ENCODE data around the gene MSANTD3.
A peak's percentile ranks its signal among the peaks of the same experiment; 100 is the strongest.
"Not testable (repeated sequence)": the region's sequence is repeated elsewhere in the genome, so short reads cannot be mapped to it uniquely, and the experiment has no call there.

Gene MSANTD3

DNA sequence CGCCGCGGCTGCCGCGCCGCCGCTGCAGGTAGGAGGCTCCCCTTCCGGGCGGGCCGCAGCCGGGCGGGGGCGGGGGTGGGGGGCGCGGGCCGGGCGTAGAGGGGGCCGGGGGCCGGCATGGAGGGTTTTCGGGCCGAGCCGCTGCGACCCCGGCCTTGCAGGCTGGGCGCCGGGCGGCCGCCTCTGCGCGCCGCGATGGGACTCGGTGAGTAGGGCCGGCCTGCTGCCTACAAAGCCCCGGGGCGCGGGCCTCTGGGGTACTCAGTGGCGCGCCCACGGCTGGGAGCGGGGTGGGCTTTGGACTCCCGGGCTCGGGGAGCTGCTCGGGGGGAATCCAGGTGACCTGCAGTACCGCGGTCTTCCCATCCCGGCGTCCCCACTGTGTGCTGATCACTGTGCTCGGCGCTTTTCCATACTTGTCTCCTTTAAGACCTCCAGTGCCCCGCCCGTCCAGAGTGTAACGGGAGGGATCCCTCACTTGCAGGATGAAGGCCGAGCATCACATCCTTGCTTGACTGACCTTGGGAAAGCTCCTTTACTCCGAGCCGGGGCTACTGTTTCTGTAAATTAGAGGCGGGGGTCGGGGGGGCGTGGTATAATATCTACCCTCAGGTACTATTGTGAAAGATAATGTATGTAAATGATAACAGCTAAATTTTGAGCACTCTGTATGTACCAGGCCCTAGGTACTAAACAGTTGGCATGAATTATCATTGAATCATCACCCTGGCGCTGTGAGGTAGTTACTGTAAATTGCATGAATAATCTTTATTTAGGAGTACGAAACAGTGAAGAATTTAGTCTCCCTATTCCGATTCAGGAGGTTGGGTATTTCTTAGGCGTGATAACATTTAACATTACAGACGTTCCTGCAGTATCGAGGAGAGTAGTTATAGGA is 672 bp downstream of the MSANTD3 start:
- DNase-seq, result peak; percentile 34 to 94 (median 62)
- intact Hi-C loops (cut with DNase I), result loop anchor here (1.0 kb wide), 1 partner anchor 168 kb away; no protein-coding TSS in a partner anchor

DNA sequence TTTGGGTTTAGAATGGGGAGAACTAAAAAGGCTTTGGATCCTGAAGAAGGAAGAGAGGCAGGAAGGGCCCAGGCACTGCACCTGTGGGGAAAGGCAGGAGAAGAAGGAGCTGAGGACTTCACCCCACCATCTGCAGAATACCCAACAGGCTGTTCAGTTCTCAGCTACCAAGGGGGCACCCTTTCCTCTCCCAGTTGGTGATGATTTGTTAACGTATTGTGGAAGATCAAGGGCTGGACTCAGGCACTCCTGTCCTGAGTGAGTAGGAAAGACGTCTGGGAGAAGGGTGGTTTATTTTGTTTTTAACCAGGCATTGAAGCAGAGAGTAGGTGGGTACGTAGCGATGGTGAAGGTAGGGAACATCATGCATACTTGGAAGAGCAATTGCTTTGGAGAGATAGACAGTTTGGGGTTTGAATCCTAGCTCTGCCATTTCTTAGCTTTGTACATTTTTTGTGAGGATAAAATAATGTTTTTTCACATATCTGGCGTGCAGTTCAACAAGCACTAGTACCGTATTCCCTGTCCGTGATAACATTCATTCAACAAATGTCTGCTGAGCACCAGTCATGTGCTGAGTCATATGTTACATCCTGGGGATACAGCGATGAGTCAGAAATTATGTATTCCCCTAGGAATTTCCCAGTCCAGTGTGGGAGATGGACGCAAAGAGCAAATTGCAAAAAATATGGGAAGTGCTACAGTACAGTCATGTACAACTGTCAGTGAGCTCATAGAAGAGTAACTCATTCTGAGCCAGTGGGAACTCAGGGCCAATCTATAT is 2.1 kb downstream of the MSANTD3 start:
- DNase-seq, result peak in 2 of 10 donors; percentile 19 to 31
- intact Hi-C loops (cut with DNase I), result no loop called here

DNA sequence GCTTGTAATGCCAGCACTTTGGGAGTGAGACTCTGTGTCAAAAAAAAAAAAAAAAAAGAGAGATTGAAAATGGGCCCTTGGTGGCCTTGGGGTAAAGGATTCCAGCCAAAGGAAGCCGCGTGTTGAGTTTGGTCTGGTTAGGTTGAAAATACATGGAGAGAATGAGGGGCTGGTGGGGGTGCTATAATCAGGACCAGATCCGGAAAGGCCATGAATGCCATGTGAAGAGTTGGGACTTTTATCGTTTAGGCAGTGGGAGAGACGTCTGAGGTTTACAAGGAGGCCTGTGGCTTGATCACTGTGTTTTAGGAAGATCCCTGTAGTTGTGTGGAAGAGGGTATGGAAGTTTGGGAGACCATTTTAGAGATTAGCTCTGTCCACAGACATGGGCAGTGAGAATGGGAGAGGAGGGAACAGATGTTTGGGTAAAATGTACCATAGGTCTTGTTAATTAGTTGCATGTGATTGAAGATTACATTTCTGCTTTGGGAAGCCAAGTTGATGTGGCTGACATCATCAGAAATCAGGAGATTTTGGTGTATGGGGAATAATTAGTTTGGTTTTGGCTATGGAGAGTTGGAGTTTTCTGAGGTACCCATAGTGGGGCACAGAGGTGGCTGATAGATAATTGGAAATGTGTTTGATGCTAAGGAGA is 3.5 kb downstream of the MSANTD3 start:
- intact Hi-C loops (cut with DNase I), result no loop called here
- DNase-seq, result peak in 1 of 10 donors; percentile 27

DNA sequence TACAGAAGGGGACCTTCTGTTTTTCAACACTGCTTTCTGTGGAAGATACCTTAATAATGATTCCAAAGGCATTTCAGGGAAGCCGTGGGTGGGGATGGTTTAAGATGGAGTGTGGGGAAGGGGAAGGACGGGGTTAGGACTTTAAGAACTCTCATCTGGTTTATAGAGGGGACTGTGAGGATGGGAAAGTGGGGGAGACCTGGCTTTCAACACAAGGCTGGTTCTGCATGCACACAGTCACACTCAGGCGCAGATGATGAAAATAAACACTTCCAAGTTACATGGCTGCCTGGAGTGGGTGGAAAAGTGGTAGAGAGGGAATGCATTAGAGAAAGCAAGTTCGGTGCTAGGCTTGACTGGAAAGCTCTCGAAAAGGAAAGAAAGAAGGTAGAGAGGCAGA is 4.9 kb downstream of the MSANTD3 start:
- intact Hi-C loops (cut with DNase I), result no loop called here
- peak in 1 of 10 donors; percentile 49 for DNase-seq

DNA sequence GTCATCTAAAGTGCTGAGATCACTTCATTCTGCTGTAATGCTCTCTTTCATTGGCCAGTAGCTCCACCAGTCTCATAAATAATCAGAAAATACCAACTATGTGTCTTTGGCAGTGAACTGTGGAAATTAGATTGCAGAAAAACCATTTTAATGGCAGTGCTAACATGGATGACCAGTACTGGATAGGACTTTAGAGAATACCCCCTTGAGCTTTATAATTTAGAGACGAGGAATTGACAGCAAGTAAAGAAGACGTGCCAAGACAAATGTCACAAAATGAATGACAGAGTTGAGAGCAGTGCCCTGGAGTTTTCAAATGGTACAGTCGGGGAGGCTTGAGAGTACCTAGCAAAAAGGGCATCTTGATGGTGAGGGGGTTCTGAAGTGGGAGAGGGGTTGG is 5.8 kb downstream of the MSANTD3 start:
- DNase-seq, result no peak
- intact Hi-C loops (cut with DNase I), result no loop called here

DNA sequence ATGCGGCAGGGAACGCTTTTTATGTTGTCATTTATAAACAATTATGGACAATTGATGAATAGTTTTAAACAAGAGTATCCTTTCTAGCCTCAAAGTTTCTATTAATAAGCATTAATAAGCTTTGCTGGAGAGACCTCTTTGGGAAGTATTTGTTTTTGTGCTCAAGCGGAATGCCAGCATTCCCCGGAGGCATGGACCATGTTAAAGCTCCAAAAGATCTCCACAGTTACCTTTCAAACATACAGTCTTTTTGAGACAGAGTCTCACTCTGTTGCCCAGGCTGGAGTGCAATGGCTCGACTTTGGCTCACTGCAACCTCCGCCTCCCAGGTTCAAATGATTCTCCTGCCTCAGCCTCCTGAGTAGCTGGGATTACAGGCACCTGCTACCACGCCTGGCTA is 9.6 kb downstream of the MSANTD3 start:
- intact Hi-C loops (cut with DNase I), result no loop called here
- peak in 1 of 10 donors; percentile 12 for DNase-seq

DNA sequence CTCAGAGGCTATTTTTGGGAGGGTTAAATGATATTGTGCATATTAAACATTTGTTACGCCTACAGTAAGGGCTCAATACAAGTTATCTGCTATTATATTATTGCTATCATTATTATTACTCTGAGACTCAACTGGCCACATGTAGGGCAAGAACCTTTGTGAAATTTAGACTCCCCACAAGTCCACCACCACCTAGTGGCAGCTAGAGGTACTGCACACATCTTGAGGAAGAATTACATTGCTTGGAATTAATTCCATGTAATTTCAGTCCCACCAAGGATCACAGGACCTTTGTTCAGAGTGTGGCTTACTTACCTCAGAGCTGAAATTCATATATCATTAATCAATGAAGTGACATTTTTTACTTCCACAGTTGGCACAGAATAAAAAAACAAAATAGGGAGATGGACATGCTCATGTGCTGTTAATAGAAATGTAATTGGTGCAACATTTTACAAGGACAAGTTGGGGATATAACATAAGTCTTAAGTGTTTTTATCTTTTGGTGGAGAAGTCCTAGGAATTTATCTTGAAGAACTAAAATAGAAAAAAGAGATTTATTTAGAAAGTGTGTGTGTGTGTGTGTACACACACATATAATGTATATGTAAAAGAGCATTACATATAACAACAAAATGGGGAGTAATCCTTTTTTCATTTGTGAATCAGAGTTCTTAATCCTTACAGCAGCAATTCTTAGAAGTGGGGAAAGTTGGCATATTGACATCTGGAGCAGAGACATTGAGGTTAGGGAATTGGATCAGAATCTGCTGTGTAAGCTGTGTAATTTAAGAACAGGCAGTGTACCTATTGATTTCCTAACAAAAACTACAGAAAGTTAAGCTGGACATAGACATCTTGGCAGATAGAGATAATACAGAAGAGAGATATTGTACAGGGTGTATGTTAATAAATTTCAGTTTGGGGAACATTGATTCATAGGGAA is 11.2 kb downstream of the MSANTD3 start:
- peak in 6 of 10 donors; percentile 33 to 77 (median 69) for DNase-seq
- intact Hi-C loops (cut with DNase I), result no loop called here

DNA sequence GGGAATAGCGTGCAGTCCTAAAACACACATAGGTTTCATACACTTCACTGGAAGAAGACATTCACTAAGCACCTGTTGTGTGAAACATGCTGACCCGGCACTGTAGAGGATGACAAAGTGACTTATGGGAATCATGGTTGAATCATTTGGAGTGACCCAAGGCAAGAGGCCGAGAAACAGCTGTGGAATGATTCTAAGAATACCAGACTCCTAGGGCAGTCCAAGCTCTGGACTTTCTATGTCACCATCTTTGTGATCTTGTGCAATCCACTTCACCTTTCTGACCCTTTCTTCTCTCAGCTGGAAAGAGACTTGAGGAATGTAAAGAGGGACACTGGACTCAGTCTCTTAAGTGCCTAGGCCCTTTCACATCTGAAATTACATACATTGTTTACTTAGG is 13.1 kb downstream of the MSANTD3 start:
- intact Hi-C loops (cut with DNase I), result no loop called here
- no peak for DNase-seq

DNA sequence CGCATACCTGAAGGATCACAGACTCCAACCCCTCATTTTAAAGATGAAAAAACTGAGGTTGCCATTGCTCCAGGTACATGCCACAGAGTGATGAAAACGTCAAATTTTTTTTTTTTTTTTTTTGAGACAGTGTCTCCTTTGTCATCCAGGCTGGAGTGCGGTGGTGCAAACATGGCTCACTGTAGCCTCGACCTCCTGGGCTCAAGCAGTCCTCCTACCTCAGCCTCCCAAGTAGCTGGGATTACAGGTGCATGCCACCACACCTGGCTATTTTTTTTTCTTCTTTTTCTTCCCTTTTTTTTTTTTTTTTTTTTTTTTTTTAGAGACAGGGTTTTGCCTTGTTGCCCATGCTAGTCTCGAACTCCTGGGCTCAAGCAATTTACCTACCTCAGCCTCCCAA is 13.5 kb downstream of the MSANTD3 start:
- intact Hi-C loops (cut with DNase I), result not testable (repeated sequence)
- DNase-seq, result peak in 1 of 10 donors; percentile 13

DNA sequence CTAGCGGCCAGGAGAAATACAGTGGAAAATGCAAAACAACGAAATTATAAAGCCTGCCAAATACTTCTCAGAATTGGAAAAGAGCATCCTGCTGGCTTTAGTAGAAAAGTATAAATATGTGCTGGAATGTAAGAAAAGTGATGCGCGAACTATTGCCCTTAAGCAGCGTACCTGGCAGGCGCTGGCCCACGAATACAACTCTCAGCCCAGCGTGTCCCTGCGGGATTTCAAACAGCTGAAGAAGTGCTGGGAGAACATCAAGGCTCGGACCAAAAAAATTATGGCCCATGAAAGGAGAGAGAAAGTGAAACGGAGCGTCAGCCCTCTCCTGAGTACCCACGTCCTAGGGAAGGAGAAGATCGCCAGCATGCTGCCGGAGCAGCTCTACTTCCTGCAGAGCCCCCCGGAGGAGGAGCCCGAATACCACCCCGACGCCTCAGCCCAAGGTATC is 15.0 kb downstream of the MSANTD3 start:
- DNase-seq, result peak in 1 of 10 donors; percentile 54
- intact Hi-C loops (cut with DNase I), result no loop called here

DNA sequence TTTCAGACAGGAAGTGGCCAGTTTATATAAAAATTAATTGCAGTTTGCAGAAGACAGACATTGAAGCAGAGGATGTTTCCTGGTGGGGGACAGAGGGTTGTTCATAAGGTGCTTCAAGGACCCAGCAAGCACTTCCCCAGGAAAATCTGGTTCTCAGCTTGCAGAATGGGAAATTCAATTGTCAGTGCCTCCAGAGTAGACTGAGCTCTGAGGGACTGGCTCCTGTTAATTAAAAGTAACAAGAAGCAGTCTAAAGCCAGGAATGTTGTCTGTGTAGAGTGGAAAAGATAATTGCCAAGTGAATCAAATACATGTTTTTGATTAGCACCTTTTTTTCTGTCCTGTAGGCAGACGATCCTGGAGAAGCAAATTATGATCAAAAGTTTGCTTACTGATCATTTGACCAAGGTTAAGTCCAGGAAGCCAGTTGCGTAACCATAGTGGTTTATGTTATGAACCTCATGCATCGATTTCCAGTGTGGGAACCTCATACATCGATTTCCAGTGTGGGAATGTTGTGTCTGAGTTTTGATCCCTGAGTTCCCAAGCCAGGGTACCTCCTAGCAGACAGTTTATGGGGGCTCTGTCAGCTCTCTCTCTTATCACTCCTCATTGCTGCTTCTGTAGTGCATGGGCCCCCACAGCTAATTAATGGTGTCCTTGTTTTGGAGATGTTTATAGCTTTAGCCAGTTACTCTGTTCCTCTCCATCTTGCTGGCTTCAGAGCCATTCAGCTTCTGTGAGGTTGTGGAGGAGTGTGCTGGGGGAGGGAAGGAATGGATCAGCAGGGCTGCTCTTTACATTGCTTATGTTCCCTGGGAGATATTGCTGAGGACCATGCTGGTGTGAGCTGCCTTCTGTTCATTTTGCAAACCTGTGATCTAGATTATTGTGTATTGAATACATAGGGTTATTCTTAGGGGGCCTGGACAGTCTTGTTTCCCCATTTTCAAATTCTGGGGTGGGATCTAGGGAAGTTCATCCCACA is 17.1 kb downstream of the MSANTD3 start:
- peak in 1 of 10 donors; percentile 24 for DNase-seq
- intact Hi-C loops (cut with DNase I), result no loop called here

DNA sequence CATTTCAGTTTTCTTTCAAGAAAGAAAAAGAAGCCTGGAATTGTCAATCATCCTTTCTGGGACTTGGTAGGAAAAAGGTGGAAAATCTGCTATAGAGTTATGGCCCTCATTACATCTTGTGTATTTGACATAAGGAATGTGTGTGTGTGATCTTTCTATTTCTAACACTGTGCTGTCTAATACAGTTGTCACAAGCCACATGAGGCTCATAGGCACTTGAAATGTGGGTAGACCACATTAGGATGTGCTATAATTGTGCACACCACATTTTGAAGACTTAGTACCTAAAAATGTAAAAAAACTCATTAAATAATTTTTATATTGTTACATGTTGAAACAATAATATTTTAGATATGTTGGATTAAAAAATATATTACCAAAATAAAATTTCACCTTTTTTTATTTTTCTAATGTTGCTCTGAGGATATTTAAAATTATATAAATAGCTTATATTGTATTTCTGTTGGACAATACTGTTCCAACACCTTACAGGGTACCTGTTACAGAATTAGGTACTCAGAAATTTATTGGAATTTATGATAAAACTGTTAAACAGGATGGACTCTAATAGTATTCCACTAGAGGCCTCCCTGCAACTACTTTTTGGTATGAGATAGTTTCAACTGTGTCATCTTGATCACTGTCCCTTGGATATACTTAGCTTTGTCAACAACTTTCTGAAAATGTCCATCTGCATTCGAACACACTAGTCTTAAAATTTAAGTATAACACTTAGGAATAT is 18.4 kb downstream of the MSANTD3 start:
- intact Hi-C loops (cut with DNase I), result loop anchor here (1.0 kb wide), 1 partner anchor 150 kb away; no protein-coding TSS in a partner anchor
- DNase-seq, result no peak

DNA sequence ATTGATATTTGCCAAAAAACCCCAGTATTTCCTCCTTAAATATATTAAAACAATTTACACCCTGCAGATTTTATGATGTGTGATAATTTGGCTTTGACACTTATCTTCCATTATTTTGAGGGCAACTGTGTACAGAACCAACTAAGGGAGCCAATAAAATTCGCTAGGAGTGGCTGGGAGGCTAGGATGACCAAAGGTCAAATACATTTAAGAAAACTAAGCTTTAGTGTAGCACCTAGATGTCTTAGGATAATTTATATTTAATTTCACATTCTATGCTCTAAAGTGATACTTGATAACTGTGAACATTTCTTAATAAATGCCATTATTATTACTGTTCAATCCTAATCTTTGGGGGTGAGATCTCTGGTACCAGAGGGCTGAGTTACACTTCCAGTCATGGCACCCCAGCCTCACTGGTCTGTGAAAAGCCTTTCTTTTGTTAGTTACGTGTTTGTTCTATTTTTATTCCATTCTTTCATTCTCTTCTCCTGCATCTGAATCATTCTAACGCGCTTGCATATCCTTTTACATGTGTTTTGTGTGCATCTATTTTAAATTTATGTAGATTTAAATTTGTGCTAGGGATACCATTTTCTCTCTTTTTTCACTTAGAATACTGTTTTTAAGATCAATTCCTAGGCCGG is 19.1 kb downstream of the MSANTD3 start:
- DNase-seq, result no peak
- intact Hi-C loops (cut with DNase I), result loop anchor here (1.0 kb wide), 1 partner anchor 149 kb away; no protein-coding TSS in a partner anchor

DNA sequence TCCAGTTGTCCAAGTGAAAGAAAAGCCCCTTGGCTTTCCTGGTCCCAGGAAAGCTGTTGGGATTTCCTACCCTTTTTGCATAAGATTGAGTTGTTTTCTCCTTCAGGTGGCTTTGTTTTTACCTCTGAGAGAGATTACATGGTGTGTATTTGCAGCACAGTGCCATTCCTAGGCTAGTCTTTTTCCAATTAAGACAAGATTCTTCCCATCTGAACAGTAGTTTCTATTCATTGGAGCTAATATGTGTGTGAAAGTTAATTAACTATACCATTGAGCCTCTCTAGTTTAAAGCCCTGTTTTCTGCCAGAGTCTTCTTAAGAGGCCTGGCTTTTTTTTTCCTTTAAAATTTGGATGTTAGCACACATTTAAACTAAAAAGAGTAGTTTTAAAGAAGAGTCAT is 20.1 kb downstream of the MSANTD3 start:
- no peak for DNase-seq
- intact Hi-C loops (cut with DNase I), result no loop called here

DNA sequence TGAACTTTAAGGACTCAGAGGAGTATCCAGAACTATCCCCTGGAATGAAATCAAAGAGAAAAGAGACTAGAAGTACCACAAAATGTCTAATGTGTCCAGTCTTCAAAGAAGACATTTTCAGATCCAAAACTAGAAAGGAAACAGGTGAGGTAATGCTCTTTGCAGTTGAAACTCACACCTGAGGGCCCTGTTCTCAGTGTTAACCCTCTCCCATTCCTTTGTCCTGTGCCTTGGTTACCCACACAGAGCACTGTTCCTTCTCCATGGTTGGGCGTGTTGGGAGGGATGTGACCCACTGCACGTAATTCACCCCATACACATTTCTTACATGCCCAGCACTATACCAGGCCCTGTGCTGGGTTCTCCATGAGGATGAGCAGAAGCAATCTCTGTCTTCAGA is 21.3 kb downstream of the MSANTD3 start:
- DNase-seq, result no peak
- intact Hi-C loops (cut with DNase I), result no loop called here

DNA sequence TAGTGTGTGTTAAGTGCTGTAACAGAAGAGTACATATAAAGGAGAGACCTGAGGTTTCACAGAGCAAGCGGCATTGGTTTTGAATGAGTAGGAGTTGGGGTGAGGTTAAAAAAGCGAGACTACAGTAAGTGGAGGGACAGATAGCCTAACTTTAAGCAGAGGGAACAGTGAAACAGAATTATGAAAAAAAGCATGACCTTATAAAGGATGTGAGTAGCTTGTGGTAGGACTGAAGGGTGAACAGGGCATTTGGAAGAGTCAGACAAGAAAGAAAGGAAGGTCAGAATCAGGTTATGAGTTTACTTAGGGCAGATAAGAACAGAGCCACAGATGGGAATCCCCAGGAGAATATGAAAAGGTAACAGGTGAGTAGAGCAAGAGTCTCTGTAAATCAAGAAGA is 22.5 kb downstream of the MSANTD3 start:
- DNase-seq, result no peak
- intact Hi-C loops (cut with DNase I), result no loop called here

DNA sequence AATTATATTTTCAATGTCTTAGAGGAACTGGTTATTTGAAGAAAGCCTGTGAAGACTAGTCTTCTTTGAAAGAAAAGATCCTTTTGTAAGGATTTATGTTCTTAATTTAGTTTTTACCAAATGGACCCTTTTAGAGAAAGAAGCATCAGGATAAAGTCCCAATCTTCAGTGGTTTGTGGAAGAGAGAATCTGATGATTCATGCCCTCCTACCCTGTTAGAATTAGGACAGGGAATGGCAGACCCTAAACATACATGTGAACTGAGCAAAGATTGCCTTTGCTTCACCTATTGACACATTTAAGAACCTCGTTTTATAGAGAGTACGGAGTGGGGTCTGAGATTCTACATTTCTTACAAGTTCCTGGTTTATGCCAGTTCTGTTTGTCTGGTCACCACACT is 26.0 kb downstream of the MSANTD3 start:
- no peak for DNase-seq
- intact Hi-C loops (cut with DNase I), result no loop called here
